Astrocyte of the cerebellum (primary cell): Measurements from ENCODE around the gene ADGRB3.

ENCODE experiments used
- DNase-seq: peaks from one replicate; pipeline ENCODE4 v3.0.0-alpha.2; 2011; ENCODE audit warnings: low read depth
- H3K4me3 ChIP-seq: 2 replicates; pipeline ENCODE4 v1.5.1; 2011; ENCODE audit warnings: mild to moderate bottlenecking, low read depth, low read length, moderate library complexity
- in situ Hi-C: cut with HindIII; loops from 2 replicates; pipeline ENCODE4 v1.10.0; 2017; ENCODE audit warnings: low sequenced_read_pairs
- TF ChIP-seq, protein P1 (sequence below): IDR thresholded peaks from 2 replicates; pipeline ENCODE4 v1.5.1; 2012; ENCODE audit warnings: low read length, low read depth, moderate library complexity, mild to moderate bottlenecking; ENCODE audit errors: missing control alignments

ADGRB3 gene

DNA sequence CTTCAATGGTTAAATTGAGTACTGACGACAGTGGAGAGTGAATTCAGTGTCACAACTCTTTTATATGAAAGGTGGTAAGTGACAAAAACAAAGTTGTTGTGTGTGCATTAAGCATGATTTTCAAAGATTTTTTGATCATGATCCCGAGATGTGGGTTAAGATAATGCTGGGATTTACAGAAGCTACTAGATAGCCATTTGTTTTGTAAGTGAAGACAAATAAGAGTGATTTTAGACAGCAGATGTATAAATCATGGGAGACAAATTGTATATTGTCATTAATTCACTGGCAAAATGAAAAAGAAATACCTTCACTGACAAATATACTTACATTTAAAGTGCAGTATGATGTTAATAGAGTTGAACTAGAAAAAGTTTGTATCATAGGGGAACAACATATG lies 6.1 kb downstream of the ADGRB3 start:
- TF ChIP-seq, protein P1, sequence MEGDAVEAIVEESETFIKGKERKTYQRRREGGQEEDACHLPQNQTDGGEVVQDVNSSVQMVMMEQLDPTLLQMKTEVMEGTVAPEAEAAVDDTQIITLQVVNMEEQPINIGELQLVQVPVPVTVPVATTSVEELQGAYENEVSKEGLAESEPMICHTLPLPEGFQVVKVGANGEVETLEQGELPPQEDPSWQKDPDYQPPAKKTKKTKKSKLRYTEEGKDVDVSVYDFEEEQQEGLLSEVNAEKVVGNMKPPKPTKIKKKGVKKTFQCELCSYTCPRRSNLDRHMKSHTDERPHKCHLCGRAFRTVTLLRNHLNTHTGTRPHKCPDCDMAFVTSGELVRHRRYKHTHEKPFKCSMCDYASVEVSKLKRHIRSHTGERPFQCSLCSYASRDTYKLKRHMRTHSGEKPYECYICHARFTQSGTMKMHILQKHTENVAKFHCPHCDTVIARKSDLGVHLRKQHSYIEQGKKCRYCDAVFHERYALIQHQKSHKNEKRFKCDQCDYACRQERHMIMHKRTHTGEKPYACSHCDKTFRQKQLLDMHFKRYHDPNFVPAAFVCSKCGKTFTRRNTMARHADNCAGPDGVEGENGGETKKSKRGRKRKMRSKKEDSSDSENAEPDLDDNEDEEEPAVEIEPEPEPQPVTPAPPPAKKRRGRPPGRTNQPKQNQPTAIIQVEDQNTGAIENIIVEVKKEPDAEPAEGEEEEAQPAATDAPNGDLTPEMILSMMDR: no peak
- no peak for DNase-seq
- in situ Hi-C loops: no loop called here
- no peak overlapping the region for H3K4me3 ChIP-seq

DNA sequence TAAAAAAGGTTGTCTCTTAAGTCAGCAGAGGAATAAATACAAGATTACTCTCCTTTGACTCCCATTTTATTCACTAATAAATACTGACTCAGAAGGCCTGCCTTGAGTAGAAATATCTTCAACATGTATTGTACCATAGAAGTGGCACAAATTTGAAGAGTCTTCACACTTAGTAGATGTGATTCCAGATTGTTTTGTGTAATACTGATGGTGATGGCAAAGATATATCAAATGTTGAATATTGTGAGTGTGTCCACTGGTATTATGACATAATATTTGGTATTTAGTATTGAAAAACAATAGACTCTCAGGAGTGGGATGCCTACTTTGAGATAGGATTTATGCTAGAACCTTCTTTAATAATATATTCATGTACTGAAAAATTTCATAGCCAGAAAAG lies 7.0 kb downstream of the ADGRB3 start:
- in situ Hi-C loops: no loop called here
- TF ChIP-seq, protein P1: no peak
- H3K4me3 ChIP-seq: no peak overlapping the region
- no peak for DNase-seq

DNA sequence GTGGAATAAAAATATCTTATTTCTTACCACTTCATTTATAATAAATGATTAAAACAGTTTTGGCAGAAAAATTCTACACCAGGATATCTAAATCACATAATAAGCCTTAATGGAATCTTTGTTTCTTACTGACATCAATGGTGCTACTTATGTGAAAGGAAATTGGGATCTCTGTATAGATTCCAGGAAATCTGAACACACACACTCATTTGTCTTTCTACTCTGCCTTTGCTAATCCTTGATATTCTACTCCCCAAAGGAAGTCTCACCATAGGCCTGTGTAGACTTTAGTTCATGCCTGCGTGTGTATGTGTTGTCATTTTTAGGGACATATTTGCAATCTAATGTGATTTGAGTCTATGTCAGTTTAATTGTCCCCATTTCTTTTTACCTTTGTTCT lies 7.9 kb downstream of the ADGRB3 start:
- H3K4me3 ChIP-seq: no peak overlapping the region
- TF ChIP-seq, protein P1: no peak
- DNase-seq: no peak
- in situ Hi-C loops: no loop called here

DNA sequence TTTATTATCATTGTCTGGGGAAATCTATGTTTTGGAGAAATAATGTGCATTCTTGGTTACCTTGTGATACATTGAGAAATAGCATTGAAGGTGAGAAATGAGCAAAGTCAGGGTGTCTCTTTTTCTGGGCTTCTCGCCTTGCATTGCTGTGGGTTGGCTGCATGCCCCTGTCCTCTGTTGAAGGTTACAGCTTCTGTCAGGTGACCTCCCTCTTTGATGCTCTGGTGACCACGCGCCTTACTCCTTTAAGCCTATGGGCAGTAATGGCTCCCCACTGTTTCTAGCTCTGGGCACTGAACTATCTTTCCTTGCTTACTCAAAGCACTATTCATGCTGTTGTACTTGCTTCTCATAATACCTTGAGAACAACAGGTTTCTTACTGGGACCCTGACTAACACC lies 14.6 kb downstream of the ADGRB3 start:
- TF ChIP-seq, protein P1: no peak
- no peak for DNase-seq
- H3K4me3 ChIP-seq: no peak overlapping the region
- in situ Hi-C loops: no loop called here

DNA sequence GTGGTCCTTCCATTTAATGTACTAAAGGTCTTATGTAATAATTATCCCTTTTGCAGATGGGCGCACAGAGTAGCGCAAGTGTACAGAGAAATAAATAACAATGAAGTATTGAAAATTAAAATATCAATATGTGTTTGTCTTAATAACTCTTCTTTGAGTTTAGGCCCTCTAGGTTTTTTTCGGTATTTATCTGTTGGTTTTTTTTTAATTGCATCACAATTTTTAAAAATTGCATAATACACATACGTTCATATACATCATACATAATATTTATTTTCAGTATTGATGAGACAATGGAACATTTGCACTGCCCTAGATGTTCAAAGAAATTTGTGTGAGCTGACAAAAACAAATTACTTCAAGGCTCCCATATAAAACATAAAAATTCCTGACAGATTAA lies 15.1 kb downstream of the ADGRB3 start:
- TF ChIP-seq, protein P1: no peak
- in situ Hi-C loops: no loop called here
- no peak overlapping the region for H3K4me3 ChIP-seq
- DNase-seq: no peak

DNA sequence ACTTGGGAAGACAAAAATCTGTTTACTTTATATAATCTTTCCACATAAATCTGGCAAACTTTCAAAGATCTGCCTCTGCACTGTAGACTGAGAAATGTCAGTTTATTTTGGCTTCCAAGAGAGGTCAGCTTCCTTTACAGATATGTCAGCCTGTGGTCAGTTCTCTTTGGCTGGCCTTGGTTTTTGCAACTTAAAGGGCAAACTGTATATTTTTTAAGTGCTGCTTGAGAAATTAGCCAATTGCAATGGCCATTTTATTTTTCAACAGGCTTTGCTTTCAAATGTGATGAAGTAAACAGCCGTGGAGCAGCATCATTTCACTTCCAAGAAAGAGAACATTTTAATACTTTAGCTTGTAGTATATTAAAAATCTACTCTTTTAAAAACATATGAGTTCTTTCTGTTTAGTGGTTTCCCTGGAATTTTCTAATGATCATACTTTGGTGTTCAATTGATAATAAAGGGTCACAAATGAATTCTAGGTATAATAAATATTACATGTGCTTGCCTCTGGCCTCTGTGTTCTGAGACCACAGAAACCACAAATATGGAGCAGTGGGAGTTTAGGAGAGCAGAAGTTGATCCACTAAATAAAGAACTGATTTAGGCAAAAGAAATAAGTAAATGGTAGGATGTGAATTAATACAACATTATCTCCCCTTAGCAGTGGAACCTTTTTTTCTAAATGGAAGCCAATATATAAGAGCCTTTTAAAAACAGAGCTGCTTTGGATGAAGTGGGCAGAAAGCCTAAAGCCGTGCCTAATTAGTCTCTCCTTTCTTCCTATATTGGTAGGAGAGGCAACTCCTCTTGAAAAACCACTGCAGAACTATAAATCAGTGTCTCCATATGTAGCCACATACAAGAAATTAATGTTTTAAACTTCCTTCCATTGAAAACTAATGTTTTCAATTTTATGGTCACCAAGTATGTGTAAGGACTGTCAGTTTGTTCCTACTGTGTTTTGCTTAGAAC lies 16.2 kb downstream of the ADGRB3 start:
- TF ChIP-seq, protein P1: no peak
- no peak overlapping the region for H3K4me3 ChIP-seq
- in situ Hi-C loops: no loop called here
- DNase-seq: peak; percentile 70
